Measurements from ENCODE around the gene CNTN1.

- TF ChIP-seq, protein P1, sequence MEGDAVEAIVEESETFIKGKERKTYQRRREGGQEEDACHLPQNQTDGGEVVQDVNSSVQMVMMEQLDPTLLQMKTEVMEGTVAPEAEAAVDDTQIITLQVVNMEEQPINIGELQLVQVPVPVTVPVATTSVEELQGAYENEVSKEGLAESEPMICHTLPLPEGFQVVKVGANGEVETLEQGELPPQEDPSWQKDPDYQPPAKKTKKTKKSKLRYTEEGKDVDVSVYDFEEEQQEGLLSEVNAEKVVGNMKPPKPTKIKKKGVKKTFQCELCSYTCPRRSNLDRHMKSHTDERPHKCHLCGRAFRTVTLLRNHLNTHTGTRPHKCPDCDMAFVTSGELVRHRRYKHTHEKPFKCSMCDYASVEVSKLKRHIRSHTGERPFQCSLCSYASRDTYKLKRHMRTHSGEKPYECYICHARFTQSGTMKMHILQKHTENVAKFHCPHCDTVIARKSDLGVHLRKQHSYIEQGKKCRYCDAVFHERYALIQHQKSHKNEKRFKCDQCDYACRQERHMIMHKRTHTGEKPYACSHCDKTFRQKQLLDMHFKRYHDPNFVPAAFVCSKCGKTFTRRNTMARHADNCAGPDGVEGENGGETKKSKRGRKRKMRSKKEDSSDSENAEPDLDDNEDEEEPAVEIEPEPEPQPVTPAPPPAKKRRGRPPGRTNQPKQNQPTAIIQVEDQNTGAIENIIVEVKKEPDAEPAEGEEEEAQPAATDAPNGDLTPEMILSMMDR (IDR thresholded peaks at IDR 0.05) = no peak
- TF ChIP-seq POLR2A (IDR thresholded peaks at IDR 0.05; ENCODE audit: low read depth) (no peak), EP300 (IDR thresholded peaks at IDR 0.05) (no peak)
Measured at GRCh38 chr12:40730281-40730680, 38.0 kb downstream of the CNTN1 start.
